ENCODE results near the gene PHF24.

The PHF24 gene

DNA sequence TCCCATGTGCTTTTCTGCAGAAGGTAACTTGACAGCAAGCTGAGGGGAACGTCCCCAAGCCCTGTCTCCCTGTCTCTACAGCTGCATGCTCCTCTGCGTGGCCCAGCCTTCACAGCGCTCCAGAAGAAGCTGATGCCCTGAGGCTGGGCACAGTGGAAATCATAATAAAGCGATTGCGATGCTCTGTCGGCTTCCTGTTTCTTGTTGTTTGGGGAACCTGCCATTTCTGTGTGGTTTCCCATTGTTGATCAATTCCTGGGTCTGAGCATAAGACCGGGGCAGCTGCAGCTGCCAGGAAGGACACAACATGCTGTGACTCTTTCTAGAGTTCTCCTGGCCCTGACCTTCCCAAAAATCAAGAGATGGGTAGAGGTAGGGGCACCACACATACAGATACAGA lies 24.3 kb downstream of the PHF24 start:
- DNase-seq: peak in 2 of 3 donors; percentile 24 to 35
- Histone ChIP-seq H3K27ac (ENCODE audit: insufficient read depth in 1 of 2, low read depth in 1 of 2, low read length in 2 of 2, poor library complexity in 1 of 2, severe bottlenecking in 2 of 2) (no peak overlapping the region), H3K4me1 (ENCODE audit: control extremely low read depth in 1 of 4, control insufficient read depth in 4 of 4, insufficient read depth in 4 of 4, low read length in 3 of 4) (peaks cover 21 to 54% (median 36%) of the 10 kb centered on the region in 4 experiments), H3K9me3 (ENCODE audit: control extremely low read depth in 1 of 5, control insufficient read depth in 4 of 5, insufficient read depth in 2 of 5, low read depth in 1 of 5, low read length in 4 of 5) (no peaks in the 10 kb centered on the region), H3K36me3 (ENCODE audit: control insufficient read depth in 4 of 4, insufficient read depth in 4 of 4, low read length in 3 of 4) (no peaks in the 10 kb centered on the region), H3K4me3 (ENCODE audit: control insufficient read depth in 1 of 7, extremely low read depth in 1 of 7, insufficient read depth in 4 of 7, low read depth in 2 of 7, low read length in 6 of 7) (no peak overlapping the region), H3K27me3 (replicated peaks in 2 of 5; ENCODE audit: control insufficient read depth in 4 of 5, insufficient read depth in 5 of 5, low read length in 4 of 5) (peaks cover 0 to 3% (median 0%) of the 10 kb centered on the region in 5 experiments)
- ChIA-PET POLR2A (no interaction called here), CTCF (interaction anchor here (1.0 to 2.3 kb wide), 5 partner anchors 10 to 83 kb away, joined by 3 to 15 read pairs (median 4); no protein-coding TSS in a partner anchor)
- WGBS (ENCODE audit: insufficient coverage): 48% methylated on average over 7 of the region's 7 CpGs

DNA sequence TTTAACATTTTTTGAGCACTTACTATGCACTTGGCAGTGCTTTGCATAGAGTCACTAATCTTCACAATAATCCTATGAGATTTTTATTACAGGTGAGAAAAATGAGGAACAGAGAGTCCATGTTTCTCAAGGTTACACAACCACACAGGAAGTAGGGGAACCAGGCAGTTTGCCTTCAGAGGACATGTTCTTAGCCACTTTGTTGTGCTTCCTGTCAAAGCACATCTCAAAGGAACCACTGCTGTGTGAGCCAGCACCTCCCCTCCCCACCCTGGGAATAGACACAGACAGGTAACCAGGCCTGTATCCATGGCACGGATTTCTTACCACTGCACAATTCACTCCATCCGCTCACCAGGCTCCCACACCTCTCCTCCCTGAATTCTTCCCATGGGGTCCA lies 25.1 kb downstream of the PHF24 start:
- Histone ChIP-seq H3K4me3 (ENCODE audit: control insufficient read depth in 1 of 7, extremely low read depth in 1 of 7, insufficient read depth in 4 of 7, low read depth in 2 of 7, low read length in 6 of 7) (no peak overlapping the region), H3K27ac (ENCODE audit: insufficient read depth in 1 of 2, low read depth in 1 of 2, low read length in 2 of 2, poor library complexity in 1 of 2, severe bottlenecking in 2 of 2) (no peak overlapping the region), H3K4me1 (ENCODE audit: control extremely low read depth in 1 of 4, control insufficient read depth in 4 of 4, insufficient read depth in 4 of 4, low read length in 3 of 4) (peaks cover 21 to 56% (median 41%) of the 10 kb centered on the region in 4 experiments), H3K27me3 (replicated peaks in 2 of 5; ENCODE audit: control insufficient read depth in 4 of 5, insufficient read depth in 5 of 5, low read length in 4 of 5) (no peaks in the 10 kb centered on the region), H3K9me3 (ENCODE audit: control extremely low read depth in 1 of 5, control insufficient read depth in 4 of 5, insufficient read depth in 2 of 5, low read depth in 1 of 5, low read length in 4 of 5) (no peaks in the 10 kb centered on the region), H3K36me3 (ENCODE audit: control insufficient read depth in 4 of 4, insufficient read depth in 4 of 4, low read length in 3 of 4) (no peaks in the 10 kb centered on the region)
- WGBS (ENCODE audit: insufficient coverage): 85% methylated on average over 2 of the region's 2 CpGs
- CTCF ChIA-PET: interaction anchor here (1.0 to 2.3 kb wide), 3 partner anchors 9 to 84 kb away, joined by 3 to 15 read pairs (median 4); no protein-coding TSS in a partner anchor
- POLR2A ChIA-PET: no interaction called here
- DNase-seq: peak in 2 of 3 donors; percentile 69 to 73

DNA sequence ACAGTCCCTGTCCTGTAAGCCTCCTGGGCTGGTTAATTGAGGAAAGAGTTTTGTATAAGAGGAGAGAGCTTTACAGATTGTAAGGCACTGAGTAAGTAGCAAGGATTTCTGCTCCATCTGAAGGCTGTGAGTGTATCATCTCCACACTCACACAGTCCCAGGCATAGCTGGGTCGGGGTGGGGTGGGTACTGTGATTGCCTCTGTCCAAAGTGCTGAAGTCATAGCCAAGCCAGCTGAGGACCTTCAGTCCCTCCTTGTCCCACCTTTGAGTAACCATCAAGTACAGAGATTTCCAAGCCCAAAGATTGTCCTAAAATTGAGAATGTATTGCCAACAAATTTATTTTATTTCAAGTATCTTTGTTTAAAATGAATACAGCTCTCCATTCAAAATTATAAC lies 26.0 kb downstream of the PHF24 start:
- DNase-seq: peak in 2 of 3 donors; percentile 75 to 76
- Histone ChIP-seq H3K9me3 (ENCODE audit: control extremely low read depth in 1 of 5, control insufficient read depth in 4 of 5, insufficient read depth in 2 of 5, low read depth in 1 of 5, low read length in 4 of 5) (no peaks in the 10 kb centered on the region), H3K27ac (ENCODE audit: insufficient read depth in 1 of 2, low read depth in 1 of 2, low read length in 2 of 2, poor library complexity in 1 of 2, severe bottlenecking in 2 of 2) (no peak overlapping the region), H3K27me3 (replicated peaks in 2 of 5; ENCODE audit: control insufficient read depth in 4 of 5, insufficient read depth in 5 of 5, low read length in 4 of 5) (no peaks in the 10 kb centered on the region), H3K4me3 (ENCODE audit: control insufficient read depth in 1 of 7, extremely low read depth in 1 of 7, insufficient read depth in 4 of 7, low read depth in 2 of 7, low read length in 6 of 7) (no peak overlapping the region), H3K4me1 (ENCODE audit: control extremely low read depth in 1 of 4, control insufficient read depth in 4 of 4, insufficient read depth in 4 of 4, low read length in 3 of 4) (peaks cover 24 to 62% (median 49%) of the 10 kb centered on the region in 4 experiments), H3K36me3 (ENCODE audit: control insufficient read depth in 4 of 4, insufficient read depth in 4 of 4, low read length in 3 of 4) (no peaks in the 10 kb centered on the region)
- no CpG with 5 or more reads among the region's 1 CpG for WGBS (ENCODE audit: insufficient coverage)
- POLR2A ChIA-PET: interaction anchor here (0.6 to 0.7 kb wide), 3 partner anchors 68 to 663 kb away, joined by 3 read pairs; no protein-coding TSS in a partner anchor
- CTCF ChIA-PET: interaction anchor here (0.6 to 2.5 kb wide), 14 partner anchors 10 to 224 kb away, joined by 3 to 15 read pairs (median 5); no protein-coding TSS in a partner anchor

DNA sequence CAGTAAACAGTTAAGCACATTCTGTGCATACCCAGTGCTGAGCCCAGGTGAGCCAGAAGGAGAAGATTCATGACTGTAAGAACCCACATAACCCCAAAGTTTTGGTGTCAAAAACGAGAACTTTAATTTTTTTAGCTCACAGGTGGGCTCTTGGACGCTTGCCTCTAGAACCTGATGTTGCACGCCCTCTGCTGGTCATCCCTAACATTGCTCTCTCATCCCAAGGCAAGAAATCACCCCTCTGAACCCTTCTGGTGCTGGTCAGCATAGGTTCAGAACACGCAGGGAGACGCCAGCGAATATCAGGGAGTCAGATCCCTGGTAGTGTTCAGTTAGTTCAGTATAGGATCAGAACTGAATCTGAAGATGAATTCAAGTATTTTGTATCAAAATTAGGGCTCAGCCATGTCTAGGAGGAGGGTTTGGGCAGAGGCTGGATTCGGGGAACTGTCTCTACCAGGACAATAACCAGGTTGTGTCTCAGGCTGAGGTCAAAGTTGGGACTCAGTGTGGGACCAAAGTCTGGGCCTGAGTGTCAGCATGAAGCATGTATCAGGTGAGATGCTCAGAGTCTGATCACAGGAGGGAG lies 27.3 kb downstream of the PHF24 start:
- Histone ChIP-seq H3K4me1 (ENCODE audit: control extremely low read depth in 1 of 4, control insufficient read depth in 4 of 4, insufficient read depth in 4 of 4, low read length in 3 of 4) (peaks cover 24 to 67% (median 60%) of the 10 kb centered on the region in 4 experiments), H3K36me3 (ENCODE audit: control insufficient read depth in 4 of 4, insufficient read depth in 4 of 4, low read length in 3 of 4) (no peaks in the 10 kb centered on the region), H3K27me3 (replicated peaks in 2 of 5; ENCODE audit: control insufficient read depth in 4 of 5, insufficient read depth in 5 of 5, low read length in 4 of 5) (peaks cover 0 to 4% (median 3%) of the 10 kb centered on the region in 5 experiments), H3K4me3 (ENCODE audit: control insufficient read depth in 1 of 7, extremely low read depth in 1 of 7, insufficient read depth in 4 of 7, low read depth in 2 of 7, low read length in 6 of 7) (no peak overlapping the region), H3K9me3 (ENCODE audit: control extremely low read depth in 1 of 5, control insufficient read depth in 4 of 5, insufficient read depth in 2 of 5, low read depth in 1 of 5, low read length in 4 of 5) (no peaks in the 10 kb centered on the region), H3K27ac (ENCODE audit: insufficient read depth in 1 of 2, low read depth in 1 of 2, low read length in 2 of 2, poor library complexity in 1 of 2, severe bottlenecking in 2 of 2) (no peak overlapping the region)
- CTCF ChIA-PET: interaction anchor here (0.9 to 2.5 kb wide), 17 partner anchors 9 to 440 kb away, joined by 3 to 10 read pairs (median 5); a partner anchor contains a TSS
- DNase-seq: peak; percentile 53 to 64 (median 63)
- 17% methylated on average over 7 of the region's 7 CpGs for WGBS (ENCODE audit: insufficient coverage)
- POLR2A ChIA-PET: no interaction called here

DNA sequence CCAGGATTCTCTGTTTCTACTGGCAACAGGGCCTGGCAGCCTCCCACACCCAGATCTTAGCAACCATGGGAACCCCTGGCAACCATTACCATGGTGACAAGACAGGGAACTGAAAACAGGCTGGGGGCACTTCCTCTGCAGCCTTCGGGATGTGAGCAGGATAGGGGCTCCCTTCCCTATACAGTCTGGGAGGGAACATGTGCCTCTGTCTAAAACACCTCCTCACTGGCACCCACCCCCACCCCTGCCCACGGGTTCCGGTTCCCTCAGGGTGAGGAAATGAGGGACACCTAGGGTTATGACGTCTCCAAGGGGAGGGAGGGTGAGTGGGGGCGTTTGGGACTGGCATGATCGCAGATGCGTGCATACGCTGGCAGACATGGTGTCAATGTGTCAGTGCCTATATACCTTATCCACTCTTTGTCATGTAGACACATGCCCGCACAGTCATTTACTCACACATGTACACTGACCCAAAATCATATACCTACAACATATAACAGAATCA lies 28.5 kb downstream of the PHF24 start:
- Histone ChIP-seq H3K27me3 (replicated peaks in 2 of 5; ENCODE audit: control insufficient read depth in 4 of 5, insufficient read depth in 5 of 5, low read length in 4 of 5) (peaks cover 0 to 11% (median 3%) of the 10 kb centered on the region in 5 experiments), H3K36me3 (ENCODE audit: control insufficient read depth in 4 of 4, insufficient read depth in 4 of 4, low read length in 3 of 4) (no peaks in the 10 kb centered on the region), H3K4me3 (ENCODE audit: control insufficient read depth in 1 of 7, extremely low read depth in 1 of 7, insufficient read depth in 4 of 7, low read depth in 2 of 7, low read length in 6 of 7) (peak overlapping the region in 1 of 7 experiments; percentile 21), H3K27ac (ENCODE audit: insufficient read depth in 1 of 2, low read depth in 1 of 2, low read length in 2 of 2, poor library complexity in 1 of 2, severe bottlenecking in 2 of 2) (no peak overlapping the region), H3K4me1 (ENCODE audit: control extremely low read depth in 1 of 4, control insufficient read depth in 4 of 4, insufficient read depth in 4 of 4, low read length in 3 of 4) (peaks cover 24 to 65% (median 56%) of the 10 kb centered on the region in 4 experiments), H3K9me3 (ENCODE audit: control extremely low read depth in 1 of 5, control insufficient read depth in 4 of 5, insufficient read depth in 2 of 5, low read depth in 1 of 5, low read length in 4 of 5) (no peaks in the 10 kb centered on the region)
- 30% methylated on average over 2 of the region's 9 CpGs for WGBS (ENCODE audit: insufficient coverage)
- POLR2A ChIA-PET: no interaction called here
- peak; percentile 71 to 94 (median 93) for DNase-seq
- CTCF ChIA-PET: interaction anchor here (0.6 to 0.7 kb wide), 2 partner anchors 17 to 1920 kb away, joined by 3 read pairs; no protein-coding TSS in a partner anchor

DNA sequence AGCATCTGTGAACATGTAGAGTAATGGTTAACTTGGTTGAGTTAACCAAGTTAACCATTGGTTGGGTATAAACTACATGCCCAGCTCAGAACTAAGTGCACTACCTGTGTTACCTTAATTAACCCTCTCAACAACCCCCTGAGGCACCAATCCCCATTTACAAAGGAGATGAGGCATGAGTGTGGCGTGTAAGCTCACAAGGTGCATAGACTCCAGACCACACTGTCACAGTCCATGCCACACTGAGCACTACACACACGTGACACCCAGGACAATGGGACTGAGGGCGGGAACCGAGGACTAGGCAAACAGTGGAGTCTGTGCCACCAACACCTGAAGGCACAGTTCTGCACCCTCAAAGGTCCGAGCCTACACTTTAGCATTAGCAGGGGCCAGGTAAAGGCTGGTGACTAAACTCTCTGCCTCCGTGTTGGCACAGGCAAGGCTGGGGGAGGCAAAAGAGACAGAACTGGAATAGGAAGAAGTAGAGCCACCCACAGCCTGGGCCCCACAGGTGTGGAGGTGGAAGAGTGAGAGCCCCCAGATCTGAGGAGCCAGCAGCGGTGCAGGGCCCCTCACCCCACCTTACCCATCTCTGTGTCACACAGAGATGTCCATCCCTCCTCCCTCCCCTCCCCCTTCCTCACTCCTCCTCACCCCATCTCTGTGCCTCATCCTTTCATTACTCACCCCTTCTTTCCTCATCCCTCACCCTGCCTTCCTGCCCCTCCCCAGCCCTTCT lies 29.2 kb downstream of the PHF24 start:
- no peak for DNase-seq
- Histone ChIP-seq H3K27ac (ENCODE audit: insufficient read depth in 1 of 2, low read depth in 1 of 2, low read length in 2 of 2, poor library complexity in 1 of 2, severe bottlenecking in 2 of 2) (no peak overlapping the region), H3K4me1 (ENCODE audit: control extremely low read depth in 1 of 4, control insufficient read depth in 4 of 4, insufficient read depth in 4 of 4, low read length in 3 of 4) (peaks cover 19 to 66% (median 52%) of the 10 kb centered on the region in 4 experiments), H3K36me3 (ENCODE audit: control insufficient read depth in 4 of 4, insufficient read depth in 4 of 4, low read length in 3 of 4) (no peaks in the 10 kb centered on the region), H3K4me3 (ENCODE audit: control insufficient read depth in 1 of 7, extremely low read depth in 1 of 7, insufficient read depth in 4 of 7, low read depth in 2 of 7, low read length in 6 of 7) (no peak overlapping the region), H3K9me3 (ENCODE audit: control extremely low read depth in 1 of 5, control insufficient read depth in 4 of 5, insufficient read depth in 2 of 5, low read depth in 1 of 5, low read length in 4 of 5) (no peaks in the 10 kb centered on the region), H3K27me3 (replicated peaks in 2 of 5; ENCODE audit: control insufficient read depth in 4 of 5, insufficient read depth in 5 of 5, low read length in 4 of 5) (peaks cover 0 to 11% (median 3%) of the 10 kb centered on the region in 5 experiments)
- 93% methylated on average over 5 of the region's 7 CpGs for WGBS (ENCODE audit: insufficient coverage)
- ChIA-PET CTCF (interaction anchor here (0.6 kb wide), 1 partner anchor 1920 kb away, joined by 3 read pairs; no protein-coding TSS in a partner anchor), POLR2A (no interaction called here)

All from common myeloid progenitor, CD34-positive (primary cell).